Colonic mucosa (tissue), 4 donors: ENCODE measurements around the gene TRIM43. TPM values are rescaled to one million over a fixed set of nuclear protein-coding genes. Genes with fewer than 3 reads are reported as not detected.
"Not testable (repeated sequence)": the region's sequence is repeated elsewhere in the genome, so short reads cannot be mapped to it uniquely, and the experiment has no call there.

Experiments used
- DNase-seq: peaks from one replicate; pipeline ENCODE4 v3.0.0-alpha.2; 2020
- H3K27ac ChIP-seq: fragments of 200-600 bp; one replicate; pipeline ENCODE4 v1.8.0; 2021
- H3K27me3 ChIP-seq: fragments of 200-600 bp; one replicate; pipeline ENCODE4 v1.8.0; 2021
- H3K36me3 ChIP-seq: fragments of 200-600 bp; one replicate; pipeline ENCODE4 v1.8.0; 2021
- H3K4me1 ChIP-seq: fragments of 200-600 bp; one replicate; pipeline ENCODE4 v1.8.0; 2021; ENCODE audit warnings: mild to moderate bottlenecking
- H3K4me3 ChIP-seq: fragments of 200-600 bp; one replicate; pipeline ENCODE4 v1.8.0; 2021
- H3K9ac ChIP-seq, 2 donors: one replicate each; pipeline ENCODE4 v1.7.0; 2013; ENCODE audit warnings: control low read depth in 2 of 2, low read depth in 2 of 2, low read length in 2 of 2
- H3K9me3 ChIP-seq: fragments of 200-600 bp; one replicate; pipeline ENCODE4 v1.8.0; 2021
- intact Hi-C: fragments of 100-400 bp; cut with DNase I; formaldehyde crosslinking; loops from one replicate; pipeline ENCODE4 v1.14.1; 2022
- total RNA-seq, 2 donors: library from RNA; stranded (reverse); fragmentation: NEBNext Ultra II Directional in 1 of 2; extraction: Animal tissue kit (Norgen Biotek cat#: 25700) in 1 of 2; gene quantifications; one replicate each; pipeline ENCODE4 v1.2.1, GENCODE V29; 2021
- donor health status: healthy.
- donor health status: DM: no; HTN: no; CAD: no.
- donor health status: DM: no; HTN: no; CAD: no.

TRIM43 gene
- total RNA-seq, 2 donors from 2014 or later = not detected

DNA sequence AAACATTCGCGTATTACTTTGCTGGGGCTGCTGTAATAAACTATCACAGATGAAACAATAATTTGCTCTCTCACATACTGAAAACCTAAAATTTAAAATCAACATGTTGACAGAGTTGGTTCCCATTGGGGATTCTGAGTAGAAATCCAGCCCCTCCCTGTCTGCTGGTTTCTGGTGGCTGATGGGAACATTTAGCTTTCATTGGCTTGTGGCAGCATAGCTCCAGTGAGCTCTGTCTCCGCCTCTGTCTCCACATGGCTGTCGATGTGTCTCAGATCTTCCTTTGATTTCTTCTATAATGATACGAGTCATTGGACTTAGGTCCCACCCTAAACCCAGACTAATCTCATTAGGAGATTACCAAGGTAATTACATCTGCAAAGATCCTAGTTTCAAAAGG is 30.9 kb downstream of the TRIM43 start:
- H3K27ac ChIP-seq, H3K9me3 ChIP-seq, H3K9ac ChIP-seq, H3K4me1 ChIP-seq, H3K4me3 ChIP-seq, DNase-seq, H3K27me3 ChIP-seq, intact Hi-C loops, H3K36me3 ChIP-seq: not testable (repeated sequence)

GRCh38 chr2:95630987-95631386 is 39.2 kb downstream of the TRIM43 start:
- H3K27ac ChIP-seq, H3K27me3 ChIP-seq, H3K36me3 ChIP-seq, H3K9me3 ChIP-seq, H3K4me1 ChIP-seq, intact Hi-C loops, H3K4me3 ChIP-seq, DNase-seq, H3K9ac ChIP-seq: not testable (repeated sequence)

GRCh38 chr2:95633626-95634259 is 41.9 kb downstream of the TRIM43 start:
- H3K9me3 ChIP-seq, DNase-seq, H3K27ac ChIP-seq, H3K9ac ChIP-seq, H3K4me1 ChIP-seq, H3K36me3 ChIP-seq, H3K4me3 ChIP-seq, H3K27me3 ChIP-seq, intact Hi-C loops: not testable (repeated sequence)

GRCh38 chr2:95640515-95641288 is 48.9 kb downstream of the TRIM43 start:
- H3K36me3 ChIP-seq, intact Hi-C loops, H3K9me3 ChIP-seq, H3K4me1 ChIP-seq, H3K9ac ChIP-seq, DNase-seq, H3K27ac ChIP-seq, H3K4me3 ChIP-seq, H3K27me3 ChIP-seq: not testable (repeated sequence)

DNA sequence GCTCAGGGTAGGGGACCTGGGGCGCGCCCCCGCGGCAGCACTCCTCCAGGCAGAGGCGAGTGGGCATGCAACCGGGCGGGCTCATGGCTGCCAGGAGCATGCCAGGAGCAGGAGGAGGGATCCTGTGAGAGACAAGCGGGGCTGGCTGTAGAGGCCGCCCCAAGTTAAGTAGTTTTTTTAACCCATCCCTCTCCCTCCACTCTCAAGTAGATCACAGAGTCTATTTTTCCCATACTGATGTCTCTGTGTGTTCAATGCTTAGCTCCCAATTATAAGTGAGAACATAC is 49.4 kb downstream of the TRIM43 start:
- H3K27me3 ChIP-seq, DNase-seq, H3K9me3 ChIP-seq, H3K27ac ChIP-seq, H3K4me3 ChIP-seq, H3K36me3 ChIP-seq, H3K4me1 ChIP-seq, intact Hi-C loops, H3K9ac ChIP-seq: not testable (repeated sequence)

DNA sequence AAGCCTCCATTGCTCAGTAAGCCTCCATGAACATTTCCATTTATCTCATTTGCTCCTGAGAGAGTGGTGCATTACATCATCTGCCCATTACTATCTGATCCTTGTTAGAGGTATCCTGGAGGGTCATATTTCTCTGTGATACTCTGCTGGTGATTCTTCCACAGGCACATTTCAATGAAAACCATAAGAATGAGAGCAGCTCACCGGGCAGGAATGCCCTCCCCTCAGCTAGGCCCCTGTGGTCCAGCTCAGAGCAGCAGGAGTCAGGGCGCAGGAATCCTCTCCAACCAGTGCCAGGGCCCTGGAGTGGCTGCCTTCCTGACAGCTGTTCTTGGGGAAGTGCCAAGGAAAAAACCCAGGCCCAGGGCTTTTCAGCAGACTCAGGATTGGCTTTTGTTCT is 50.0 kb downstream of the TRIM43 start:
- DNase-seq, H3K4me1 ChIP-seq, H3K27ac ChIP-seq, H3K27me3 ChIP-seq, intact Hi-C loops, H3K36me3 ChIP-seq, H3K4me3 ChIP-seq, H3K9me3 ChIP-seq, H3K9ac ChIP-seq: not testable (repeated sequence)

GRCh38 chr2:95642360-95642759 is 50.6 kb downstream of the TRIM43 start:
- DNase-seq, H3K27ac ChIP-seq, H3K4me3 ChIP-seq, H3K4me1 ChIP-seq, H3K9me3 ChIP-seq, intact Hi-C loops, H3K9ac ChIP-seq, H3K27me3 ChIP-seq, H3K36me3 ChIP-seq: not testable (repeated sequence)

DNA sequence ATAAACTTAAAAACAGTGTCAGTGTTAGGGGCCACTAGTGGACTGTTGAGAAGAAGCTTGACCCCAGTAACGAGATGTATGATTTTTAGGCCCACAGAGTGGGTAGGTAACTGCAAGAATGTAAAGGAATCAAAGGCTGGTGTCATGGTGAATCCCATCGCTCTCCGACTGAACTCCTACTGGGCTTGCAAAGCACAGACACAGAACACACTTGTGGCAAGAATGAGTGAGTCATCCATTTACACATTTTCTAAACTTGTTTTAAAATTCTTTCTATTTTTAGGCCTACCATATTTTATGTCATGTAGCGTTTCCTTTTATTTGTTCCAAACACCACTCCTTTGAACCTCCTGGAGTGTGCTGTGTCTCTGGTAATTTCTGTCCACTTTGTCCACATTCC is 51.1 kb downstream of the TRIM43 start:
- H3K27ac ChIP-seq, H3K9ac ChIP-seq, H3K9me3 ChIP-seq, intact Hi-C loops, H3K4me1 ChIP-seq, DNase-seq, H3K36me3 ChIP-seq, H3K4me3 ChIP-seq, H3K27me3 ChIP-seq: not testable (repeated sequence)

GRCh38 chr2:95645312-95645711 is 53.5 kb downstream of the TRIM43 start:
- H3K9ac ChIP-seq, H3K36me3 ChIP-seq, H3K4me3 ChIP-seq, DNase-seq, intact Hi-C loops, H3K4me1 ChIP-seq, H3K27me3 ChIP-seq, H3K9me3 ChIP-seq, H3K27ac ChIP-seq: not testable (repeated sequence)

DNA sequence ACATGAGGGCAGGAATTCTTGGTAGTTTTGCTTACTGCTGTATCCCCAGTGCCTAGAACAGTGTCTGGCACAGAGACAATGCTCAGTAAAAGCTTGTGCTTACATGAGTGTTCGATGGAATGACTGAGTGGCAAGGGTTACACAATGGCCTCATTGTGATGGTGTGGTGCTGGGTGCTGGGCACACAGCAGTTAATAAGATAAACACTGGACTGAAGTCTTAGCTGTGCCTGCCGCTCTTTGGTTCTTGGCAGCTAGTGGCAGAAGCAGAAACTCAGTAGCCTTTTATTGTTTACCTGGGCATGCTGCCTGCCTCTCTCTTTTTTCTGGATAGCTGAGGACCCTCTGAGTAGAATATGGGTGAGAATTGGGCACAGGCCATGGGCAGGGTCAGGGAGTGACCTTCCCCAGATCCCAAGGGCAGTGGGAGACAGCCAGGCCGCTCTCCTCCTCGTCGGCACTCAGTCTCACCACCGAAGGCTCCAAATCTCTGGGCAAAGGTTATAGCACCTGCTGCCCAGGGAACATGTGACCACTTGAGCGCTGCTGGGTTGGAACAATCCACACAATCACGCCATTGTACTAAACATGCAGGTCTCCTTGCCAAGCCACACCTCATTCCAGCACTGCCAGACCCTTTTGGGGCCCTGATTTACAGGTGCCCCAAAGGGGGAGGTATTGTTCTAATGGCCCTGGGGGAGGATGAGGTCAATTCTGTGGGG is 54.6 kb downstream of the TRIM43 start:
- DNase-seq, H3K9me3 ChIP-seq, H3K4me1 ChIP-seq, H3K27me3 ChIP-seq, H3K36me3 ChIP-seq, H3K4me3 ChIP-seq, H3K27ac ChIP-seq, H3K9ac ChIP-seq, intact Hi-C loops: not testable (repeated sequence)

DNA sequence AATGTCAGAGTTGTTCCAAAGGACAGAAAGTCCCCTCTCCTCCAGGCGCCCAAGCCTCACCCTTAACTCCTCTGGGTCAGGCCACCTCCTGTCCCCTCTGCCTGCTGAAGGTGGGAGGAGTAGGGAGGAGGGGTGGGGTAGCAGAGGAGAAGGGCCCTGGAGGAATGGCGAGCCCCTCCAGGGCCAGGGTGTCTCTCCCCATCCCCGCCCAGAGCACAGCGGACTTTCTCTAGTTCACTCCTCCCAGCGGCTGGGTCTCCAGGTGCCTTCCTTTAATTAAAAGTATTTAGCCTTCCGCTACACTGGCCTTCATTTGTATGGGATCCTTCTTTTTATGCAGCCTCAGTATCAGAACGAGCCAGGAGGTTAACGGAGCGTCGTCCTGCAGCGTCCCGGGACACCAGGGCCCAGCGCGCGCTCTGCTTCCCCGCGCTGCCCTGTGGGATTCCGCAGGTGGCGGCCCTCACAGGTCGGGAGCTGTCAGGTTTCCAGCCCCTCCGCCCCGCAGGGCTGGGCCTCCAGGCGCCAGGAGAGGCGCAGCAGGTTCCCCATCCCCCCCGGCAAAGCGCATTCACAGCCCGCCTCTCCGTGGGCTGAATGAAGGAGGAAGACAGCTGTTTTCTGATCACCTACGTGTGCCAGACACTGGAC is 57.2 kb downstream of the TRIM43 start:
- H3K4me1 ChIP-seq, H3K36me3 ChIP-seq, H3K9ac ChIP-seq, H3K27ac ChIP-seq, DNase-seq, H3K27me3 ChIP-seq, H3K9me3 ChIP-seq, H3K4me3 ChIP-seq, intact Hi-C loops: not testable (repeated sequence)
